Measurements from ENCODE around the gene LIMS1.
"Not testable (repeated sequence)": the region's sequence is repeated elsewhere in the genome, so short reads cannot be mapped to it uniquely, and the experiment has no call there.

Gene LIMS1

DNA sequence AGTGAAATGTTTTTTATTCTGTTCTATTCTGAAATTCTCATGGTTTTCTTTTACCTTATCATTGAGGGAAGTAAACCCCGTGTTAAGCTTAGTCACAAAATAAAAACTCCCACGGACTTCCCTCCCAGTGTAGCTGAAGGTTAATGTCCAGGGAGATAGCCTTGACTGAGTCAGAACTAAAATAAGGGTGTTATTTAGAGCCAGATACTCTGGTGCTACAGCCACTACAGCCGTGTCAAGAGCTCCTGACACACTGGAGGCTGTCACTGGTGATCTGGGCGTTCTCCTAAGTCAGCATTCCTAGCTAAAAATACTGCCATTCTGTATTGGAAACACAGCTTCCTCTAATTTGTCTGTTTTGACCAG lies 103.0 kb downstream of the LIMS1 start:
- DNase-seq, result no peak

- no peak for DNase-seq
These were observed 106.5 kb downstream of the LIMS1 start for GRCh38 chr2:108640731-108641130.

GRCh38 chr2:108641756-108642155 lies 107.5 kb downstream of the LIMS1 start:
- no peak for DNase-seq

DNA sequence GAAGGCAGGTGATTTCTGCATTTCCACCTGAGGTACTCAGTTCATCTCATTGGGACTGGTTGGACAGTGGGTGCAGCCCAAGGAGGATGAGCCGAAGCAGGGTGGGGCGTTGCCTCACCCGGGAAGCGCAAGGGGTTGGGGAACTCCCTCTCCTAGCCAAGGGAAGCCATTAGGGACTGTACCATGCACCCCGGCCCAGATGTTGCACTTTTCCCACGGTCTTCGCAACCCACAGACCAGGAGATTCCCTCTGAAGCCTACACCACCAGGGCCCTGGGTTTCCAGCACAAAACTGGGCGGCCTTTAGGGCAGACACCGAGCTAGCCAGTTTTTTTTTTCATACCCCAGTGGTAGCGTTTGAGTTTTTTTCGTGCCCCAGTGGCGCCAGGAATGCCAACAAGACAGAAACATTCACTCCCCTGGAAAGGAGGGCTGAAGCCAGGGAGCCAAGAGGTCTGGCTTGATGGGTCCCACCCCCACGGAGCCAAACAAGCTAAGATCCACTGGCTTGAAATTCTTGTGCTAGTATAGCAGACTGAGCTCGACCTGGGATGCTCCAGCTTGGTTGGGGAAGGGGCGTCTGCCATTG lies 109.1 kb downstream of the LIMS1 start:
- no peak for DNase-seq

DNA sequence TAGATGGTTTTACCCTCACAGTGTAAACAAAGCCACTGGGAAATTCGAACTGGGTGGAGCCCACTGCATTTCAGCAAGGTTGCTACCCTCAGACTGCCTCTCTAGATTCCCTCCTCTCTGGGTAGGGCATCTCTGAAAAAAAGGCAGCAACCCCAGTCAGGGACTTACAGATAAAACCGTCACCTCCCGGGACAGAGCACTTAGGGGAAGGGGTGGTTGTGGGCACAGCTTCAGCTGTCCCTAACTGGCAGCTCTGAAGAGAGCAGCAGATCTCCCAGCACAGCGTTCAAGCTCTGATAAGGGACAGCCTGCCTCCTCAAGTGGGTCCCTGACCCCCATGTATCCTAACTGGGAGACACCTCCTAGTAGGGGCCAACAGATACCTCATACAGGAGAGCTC lies 109.6 kb downstream of the LIMS1 start:
- DNase-seq, result not testable (repeated sequence)

GRCh38 chr2:108644446-108644845 lies 110.2 kb downstream of the LIMS1 start:
- DNase-seq, result not testable (repeated sequence)

- DNase-seq, result not testable (repeated sequence)
These were observed 114.5 kb downstream of the LIMS1 start for GRCh38 chr2:108648796-108649195.

- DNase-seq, result not testable (repeated sequence)
These were observed 116.2 kb downstream of the LIMS1 start for GRCh38 chr2:108650465-108650864.

GRCh38 chr2:108651468-108651867 lies 117.2 kb downstream of the LIMS1 start:
- not testable (repeated sequence) for DNase-seq

- DNase-seq, result not testable (repeated sequence)
These were observed 118.1 kb downstream of the LIMS1 start for GRCh38 chr2:108652187-108652931.

- not testable (repeated sequence) for DNase-seq
These were observed 119.2 kb downstream of the LIMS1 start for GRCh38 chr2:108653425-108653824.

DNA sequence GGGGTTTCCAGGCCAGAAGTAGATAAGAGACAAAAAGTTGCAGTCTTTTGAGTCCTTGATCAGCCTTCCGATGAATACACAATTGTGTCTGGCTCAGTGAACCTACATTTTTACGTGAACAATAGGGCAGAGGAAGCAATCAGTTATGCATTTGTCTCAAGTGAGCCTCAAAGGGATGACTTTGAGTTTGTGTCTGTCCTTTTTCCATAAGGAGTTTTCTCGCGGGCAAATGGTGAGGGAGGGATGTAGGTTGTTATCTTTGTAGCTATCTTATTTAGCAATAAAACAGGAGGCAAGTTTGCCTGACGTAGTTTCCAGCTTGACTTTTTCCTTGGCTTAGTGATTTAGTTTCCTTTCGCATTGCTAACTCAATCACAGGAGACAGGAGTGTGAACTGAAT lies 119.6 kb downstream of the LIMS1 start:
- DNase-seq, result not testable (repeated sequence)

- not testable (repeated sequence) for DNase-seq
These were observed 120.4 kb downstream of the LIMS1 start for GRCh38 chr2:108654521-108655125.

- DNase-seq, result not testable (repeated sequence)
These were observed 121.0 kb downstream of the LIMS1 start for GRCh38 chr2:108655270-108655669.

GRCh38 chr2:108656282-108656681 lies 122.0 kb downstream of the LIMS1 start:
- DNase-seq, result not testable (repeated sequence)

DNA sequence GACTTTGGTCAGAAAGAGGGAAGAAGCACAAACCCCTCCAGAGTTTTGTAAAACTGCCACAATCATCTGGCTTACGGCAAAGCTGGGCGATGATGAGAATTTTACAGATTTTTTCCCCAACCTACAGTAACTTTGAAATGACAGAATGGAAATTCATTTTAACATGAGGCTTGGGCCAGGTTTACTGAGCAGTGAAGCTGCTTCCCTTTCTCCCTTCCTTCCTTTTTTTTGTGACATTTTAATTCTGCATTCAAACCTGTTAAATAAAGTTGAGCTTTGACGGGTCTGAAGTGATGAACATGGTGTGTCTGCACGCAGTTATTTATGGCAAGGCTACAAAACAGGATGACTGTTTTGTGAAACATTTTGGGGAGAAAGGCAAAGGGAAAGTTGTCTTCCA lies 123.2 kb downstream of the LIMS1 start:
- not testable (repeated sequence) for DNase-seq

DNA sequence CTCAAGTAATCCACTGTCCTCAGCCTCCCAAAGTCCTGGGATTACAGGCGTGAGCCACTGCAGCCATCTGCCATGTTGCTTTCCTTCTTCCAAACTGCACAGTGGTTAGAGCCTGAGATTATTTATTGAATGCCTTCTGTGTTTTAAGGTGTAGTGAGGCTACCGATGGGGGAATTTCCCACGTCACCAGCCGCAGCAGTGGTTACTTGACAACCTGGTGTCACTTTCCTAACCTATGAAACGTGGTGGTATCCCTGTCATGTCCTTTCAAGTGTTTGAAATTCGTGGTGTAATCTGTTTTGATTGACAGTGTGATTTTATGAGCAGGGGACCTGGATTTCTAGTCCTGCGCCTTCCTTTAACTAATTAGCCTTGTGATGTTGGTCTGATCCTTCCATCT lies 124.3 kb downstream of the LIMS1 start:
- not testable (repeated sequence) for DNase-seq

- not testable (repeated sequence) for DNase-seq
These were observed 127.2 kb downstream of the LIMS1 start for GRCh38 chr2:108661493-108661892.

- DNase-seq, result not testable (repeated sequence)
These were observed 127.9 kb downstream of the LIMS1 start for GRCh38 chr2:108662207-108662612.

DNA sequence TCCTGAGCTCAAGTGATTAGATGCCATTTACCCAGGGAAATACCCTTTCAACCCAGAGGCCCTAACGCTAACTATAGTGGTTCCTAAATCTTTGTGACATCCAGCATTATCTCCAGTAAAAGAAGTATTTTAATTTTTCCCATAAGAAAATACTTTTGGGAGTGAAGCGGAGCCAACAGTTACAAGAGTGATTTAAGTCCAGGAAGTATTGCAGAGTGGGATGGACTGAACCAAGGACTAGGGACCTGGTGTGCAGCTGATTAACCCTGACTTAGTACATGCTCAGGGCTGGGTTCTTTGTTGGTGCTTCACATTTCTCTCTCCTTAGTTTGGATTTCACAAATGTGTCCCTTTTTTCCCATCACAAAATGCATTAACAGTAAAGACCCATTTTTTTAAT lies 129.1 kb downstream of the LIMS1 start:
- DNase-seq, result not testable (repeated sequence)

DNA sequence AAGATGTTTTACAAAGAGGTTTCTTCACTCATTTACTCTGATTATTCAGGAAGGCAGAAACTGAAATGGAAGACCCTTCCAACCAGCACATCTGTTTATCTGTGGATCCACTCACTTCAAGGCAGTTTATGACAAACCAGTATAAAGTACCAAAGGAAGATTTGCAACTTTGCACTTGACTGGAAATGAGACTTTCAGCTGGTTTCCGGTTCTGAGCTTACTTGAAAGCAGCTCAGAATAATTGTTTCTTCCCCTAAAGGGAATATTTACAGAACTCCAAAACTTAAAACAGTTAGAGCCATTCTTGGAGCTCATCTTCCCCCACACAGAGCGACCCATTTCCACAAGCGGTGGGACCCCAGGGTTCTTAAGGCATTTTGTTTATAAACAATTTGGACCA lies 129.8 kb downstream of the LIMS1 start:
- DNase-seq, result not testable (repeated sequence)

DNA sequence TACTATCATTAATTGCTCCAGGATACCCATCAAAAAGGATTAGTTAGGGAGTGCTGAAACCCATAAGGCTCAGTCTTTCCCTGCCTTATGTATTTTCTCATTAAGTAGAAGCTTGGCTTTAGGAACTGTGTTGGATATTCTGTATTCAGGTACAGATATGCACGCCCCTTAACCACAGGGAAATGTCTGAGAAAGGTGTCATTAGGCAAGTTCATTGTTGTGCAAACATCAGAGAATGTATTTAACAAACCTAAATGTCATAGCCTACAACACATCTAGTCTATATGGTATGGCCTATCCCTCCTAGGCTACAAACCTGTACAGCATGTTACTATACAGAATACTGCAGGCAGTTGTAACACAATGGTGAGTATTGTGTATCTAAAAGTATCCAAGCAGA lies 130.7 kb downstream of the LIMS1 start:
- DNase-seq, result not testable (repeated sequence)

DNA sequence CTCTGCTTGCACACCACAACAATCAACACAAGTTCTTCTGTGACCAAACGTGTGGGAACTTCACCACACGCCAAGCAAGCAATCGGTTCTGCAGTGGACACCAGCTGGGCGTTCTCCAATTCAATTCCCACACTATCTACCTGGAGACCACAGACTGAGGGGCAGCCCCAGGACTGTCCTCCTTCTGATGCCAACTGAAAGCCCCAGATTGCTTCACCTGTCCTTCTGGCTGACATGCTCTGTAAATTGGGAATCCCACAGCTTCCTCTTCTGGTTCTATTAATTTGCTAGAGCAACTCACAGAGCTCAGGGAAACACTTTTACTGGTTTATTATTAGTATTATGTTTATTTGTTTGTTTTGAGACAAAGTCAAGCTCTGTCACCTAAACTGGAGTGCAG lies 131.7 kb downstream of the LIMS1 start:
- not testable (repeated sequence) for DNase-seq

DNA sequence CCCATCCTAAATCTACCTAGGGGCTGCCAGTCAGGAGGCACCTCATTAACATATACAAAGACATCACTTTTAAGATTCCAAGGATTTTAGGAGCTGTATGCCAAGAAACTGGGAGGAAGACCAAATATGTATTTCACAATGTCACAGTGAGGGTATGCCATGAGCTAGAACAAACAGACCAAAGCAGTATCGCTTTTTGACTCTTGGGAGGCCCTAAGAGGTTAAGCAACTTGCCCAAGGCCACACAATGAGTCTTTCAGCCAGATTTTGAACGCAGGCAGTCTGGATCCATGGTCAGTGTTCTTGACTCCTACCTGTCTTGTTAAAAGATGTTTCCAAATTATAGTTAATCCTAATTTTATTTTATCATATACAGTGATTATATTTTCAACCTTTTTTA lies 132.9 kb downstream of the LIMS1 start:
- not testable (repeated sequence) for DNase-seq

Measured in NCI-H1694 treated with DMSO at 0.1 percent for 48 hours (cell line).